Measurements from ENCODE around the gene SFXN3.

DNA sequence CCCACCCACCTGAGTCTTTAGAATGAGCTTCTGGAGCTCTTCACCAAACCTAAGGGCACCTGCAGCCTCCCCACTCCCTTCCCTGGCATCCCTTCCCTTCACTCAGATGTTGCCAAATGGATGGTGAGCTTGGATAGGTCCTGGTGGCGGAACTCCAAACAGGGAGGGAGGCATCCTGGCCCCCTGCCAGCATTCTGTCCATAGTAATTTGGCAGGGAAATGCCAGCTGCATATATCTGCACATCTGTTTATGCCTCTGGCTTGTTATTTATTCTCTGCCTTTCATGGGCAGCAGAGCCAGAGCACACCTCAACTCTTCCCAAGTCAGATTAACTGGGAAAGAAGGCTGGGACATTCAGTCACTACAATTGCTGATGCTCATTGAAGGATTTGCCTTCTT, 48.8 kb downstream of the SFXN3 start:
- TF ChIP-seq POLR2AphosphoS5 (IDR thresholded peaks at IDR 0.05; ENCODE audit: low read depth, low read length), result no peak
- TF ChIP-seq TAF1 (IDR thresholded peaks at IDR 0.05; ENCODE audit: borderline replicate concordance, low read depth, low read length), result no peak
- no peak for TF ChIP-seq POLR2A (IDR thresholded peaks at IDR 0.05; ENCODE audit: low read depth, low read length)
